GM23338 (cell line): Measurements from ENCODE around the gene ZBTB7A. TPM values are rescaled to one million over a fixed set of nuclear protein-coding genes. Genes with fewer than 3 reads are reported as not detected.

Experiments
- ATAC-seq: fragments of 200-7000 bp; cut with Tn5 transposase; 3 replicates; pipeline ENCODE4 v1.9.1; 2020
- DNase-seq: peaks from one replicate; pipeline ENCODE4 v3.0.0-alpha.2; 2015; ENCODE audit warnings: low spot score
- H2AFZ ChIP-seq: fragments of 200-600 bp; sonication (generic); 2 replicates; pipeline ENCODE4 v1.8.0; 2016; ENCODE audit warnings: antibody characterized with exemption, mild to moderate bottlenecking, moderate library complexity
- H3F3A ChIP-seq: fragments of 200-600 bp; sonication (generic); replicated peaks from 2 replicates; pipeline ENCODE4 v1.8.0; 2017; ENCODE audit warnings: antibody characterized with exemption, mixed run types, low read depth
- H3K27ac ChIP-seq: fragments of 200-600 bp; sonication (generic); 2 replicates; pipeline ENCODE4 v1.6.1; 2016; ENCODE audit warnings: low read depth
- H3K27me3 ChIP-seq: fragments of 200-600 bp; sonication (generic); 2 replicates; pipeline ENCODE4 v1.8.0; 2016; ENCODE audit warnings: mild to moderate bottlenecking, mixed run types, moderate library complexity; ENCODE audit not compliant: insufficient read depth
- H3K36me3 ChIP-seq: fragments of 200-600 bp; sonication (generic); 2 replicates; pipeline ENCODE4 v1.8.0; 2016; ENCODE audit warnings: mild to moderate bottlenecking; ENCODE audit not compliant: insufficient read depth
- H3K4me1 ChIP-seq: fragments of 200-600 bp; sonication (generic); 2 replicates; pipeline ENCODE4 v1.8.0; 2016; ENCODE audit warnings: mild to moderate bottlenecking, moderate library complexity; ENCODE audit not compliant: insufficient read depth
- H3K4me2 ChIP-seq: fragments of 200-600 bp; sonication (generic); 2 replicates; pipeline ENCODE4 v1.7.1; 2017; ENCODE audit warnings: mixed run types
- H3K4me3 ChIP-seq: fragments of 200-600 bp; sonication (generic); 2 replicates; pipeline ENCODE4 v1.6.1; 2016; ENCODE audit warnings: mixed run types
- H3K79me2 ChIP-seq: fragments of 200-600 bp; sonication (generic); replicated peaks from 2 replicates; pipeline ENCODE4 v1.8.0; 2017; ENCODE audit warnings: mild to moderate bottlenecking; ENCODE audit not compliant: insufficient read depth
- H3K9me2 ChIP-seq: fragments of 200-600 bp; sonication (generic); 2 replicates; pipeline ENCODE4 v1.8.0; 2017; ENCODE audit not compliant: insufficient read depth
- H4K20me1 ChIP-seq: fragments of 200-600 bp; sonication (generic); replicated peaks from 2 replicates; pipeline ENCODE4 v1.8.0; 2017; ENCODE audit warnings: mild to moderate bottlenecking; ENCODE audit not compliant: insufficient read depth
- H3K27ac Mint-ChIP-seq: 2 replicates; pipeline ENCODE4 v1.8.0; 2020; ENCODE audit warnings: inconsistent platforms, mild to moderate bottlenecking, moderate library complexity, mixed read lengths
- H3K27me3 Mint-ChIP-seq: 3 replicates; pipeline ENCODE4 v1.8.0; 2022; ENCODE audit warnings: low read depth, mild to moderate bottlenecking, moderate library complexity, mixed read lengths, inconsistent platforms; ENCODE audit not compliant: insufficient read depth, poor library complexity
- H3K36me3 Mint-ChIP-seq: 3 replicates; pipeline ENCODE4 v1.8.0; 2021; ENCODE audit warnings: low read depth, mild to moderate bottlenecking, inconsistent platforms, moderate library complexity, mixed read lengths
- H3K4me1 Mint-ChIP-seq: 3 replicates; pipeline ENCODE4 v1.8.0; 2020; ENCODE audit warnings: mild to moderate bottlenecking, inconsistent platforms, mixed read lengths
- H3K4me3 Mint-ChIP-seq: 3 replicates; pipeline ENCODE4 v1.8.0; 2021; ENCODE audit warnings: moderate library complexity, mild to moderate bottlenecking, inconsistent platforms, mixed read lengths
- H3K9me3 Mint-ChIP-seq: 3 replicates; pipeline ENCODE4 v1.8.0; 2020; ENCODE audit warnings: moderate library complexity, mild to moderate bottlenecking, inconsistent platforms, mixed read lengths
- CREB1 ChIP-seq: fragments of 250-450 bp; sonication (Bioruptor Pico); IDR thresholded peaks from 2 replicates; pipeline ENCODE4 v1.5.0; 2020; ENCODE audit warnings: low read depth, mild to moderate bottlenecking, moderate library complexity
- EZH2 ChIP-seq: fragments of 200-600 bp; sonication (generic); IDR thresholded peaks from one replicate; pipeline ENCODE4 v1.8.0; 2017; ENCODE audit warnings: antibody characterized with exemption, mild to moderate bottlenecking, low read depth; ENCODE audit not compliant: unreplicated experiment
- EZH2phosphoT487 ChIP-seq: fragments of 200-600 bp; sonication (generic); IDR thresholded peaks from one replicate; pipeline ENCODE4 v1.8.1; 2018; ENCODE audit warnings: antibody characterized with exemption; ENCODE audit not compliant: unreplicated experiment
- JUNB ChIP-seq: IDR thresholded peaks from one replicate; pipeline ENCODE4 v1.6.1; 2016; ENCODE audit warnings: antibody characterized with exemption; ENCODE audit not compliant: unreplicated experiment
- NANOG ChIP-seq: IDR thresholded peaks from 2 replicates; pipeline ENCODE4 v1.6.1; 2016; ENCODE audit warnings: antibody characterized with exemption, borderline replicate concordance
- POLR2AphosphoS5 ChIP-seq: IDR thresholded peaks from 2 replicates; pipeline ENCODE4 v1.6.1; 2016; ENCODE audit warnings: antibody characterized with exemption, low read depth
- STAT1 ChIP-seq: IDR thresholded peaks from one replicate; pipeline ENCODE4 v1.6.1; 2016; ENCODE audit warnings: antibody characterized with exemption; ENCODE audit not compliant: unreplicated experiment
- ZNF114 ChIP-seq: fragments of 250-450 bp; sonication (Bioruptor Pico); IDR thresholded peaks from 2 replicates; pipeline ENCODE4 v1.5.0; 2020; ENCODE audit warnings: mild to moderate bottlenecking, moderate library complexity
- ZNF331 ChIP-seq: fragments of 250-450 bp; sonication (Bioruptor Pico); IDR thresholded peaks from 2 replicates; pipeline ENCODE4 v1.5.0; 2020; ENCODE audit warnings: low read depth, mild to moderate bottlenecking, moderate library complexity
- polyA plus RNA-seq: library from polyadenylated mRNA; unstranded; fragments of >200 nt; fragmentation: Nextera tagmentation; extraction: Ambion mirVana; gene quantifications from 2 replicates; pipeline ENCODE4 v1.2.1, GENCODE V29; 2016
- total RNA-seq: library from RNA; depleted of rRNA; stranded (reverse); fragments of >200 nt; shearing (Covaris generic); gene quantifications from 2 replicates; pipeline ENCODE4 v1.2.3, GENCODE V29; 2014
- TF ChIP-seq, protein P1 (sequence below): fragments of 250-450 bp; sonication (Bioruptor Pico); IDR thresholded peaks from 2 replicates; pipeline ENCODE4 v1.5.0; 2020; ENCODE audit warnings: mild to moderate bottlenecking, moderate library complexity
- TF ChIP-seq, protein P2 (sequence below): IDR thresholded peaks from 2 replicates; pipeline ENCODE4 v1.6.1; 2016; ENCODE audit warnings: antibody characterized with exemption
- TF ChIP-seq, protein P3 (sequence below), 2 experiments: fragments of 200-600 bp in 1 of 2; sonication (generic) in 1 of 2; conservative IDR thresholded peaks; 2 replicates each; pipeline versions ENCODE4 v1.5.1 to v1.6.1; 2016 to 2017; ENCODE audit warnings: antibody characterized with exemption in 2 of 2, low read depth in 2 of 2, mild to moderate bottlenecking in 2 of 2, moderate library complexity in 1 of 2

Gene ZBTB7A
- total and polyA plus RNA-seq, 2 experiments from 2014 or later = 9.5 to 35.0 TPM

DNA sequence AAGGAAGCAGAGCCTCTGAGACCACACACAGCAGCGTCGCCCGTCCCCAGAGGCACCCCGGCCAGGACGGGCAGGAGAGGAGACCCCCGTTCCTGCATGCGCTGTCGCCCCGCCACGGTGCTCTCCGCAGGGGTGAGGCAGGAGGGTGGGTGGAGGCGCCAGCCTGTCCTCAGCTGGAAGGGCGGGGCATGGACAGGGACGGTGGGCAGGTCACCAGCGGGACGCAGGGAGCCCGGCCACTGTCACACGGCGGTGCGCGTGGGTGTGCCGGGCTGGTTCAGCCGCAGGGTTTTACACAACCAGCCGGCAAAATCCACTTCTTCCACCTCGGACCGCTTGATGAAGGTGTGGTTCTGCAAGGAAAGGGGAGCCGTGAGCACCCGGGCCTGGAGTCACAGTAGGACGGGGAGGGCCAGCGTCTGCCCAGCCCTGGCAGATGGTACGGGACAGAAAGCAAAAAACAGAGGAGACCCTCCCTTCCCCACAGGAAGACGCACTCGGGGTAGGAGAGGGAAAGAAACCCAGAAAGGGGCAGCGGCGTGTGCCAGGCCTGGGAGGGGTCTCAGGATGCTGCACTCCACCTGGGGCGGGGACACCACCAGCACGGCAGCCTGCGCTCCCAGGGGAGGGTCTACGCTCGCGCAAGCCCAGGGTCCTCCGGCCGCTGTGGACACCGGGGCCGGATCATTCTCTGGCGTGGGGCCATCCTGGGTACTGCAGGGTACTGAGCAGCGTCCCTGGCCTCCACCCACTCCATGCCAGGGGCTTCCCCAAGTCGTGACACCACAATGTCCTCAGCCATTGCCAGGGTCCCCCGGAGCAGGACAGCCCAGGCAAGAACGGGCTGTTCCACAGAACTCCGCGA, 23.9 kb upstream of the ZBTB7A start:
- H3K9me2 ChIP-seq = no peaks in the 10 kb centered on the region
- DNase-seq (no peak), ATAC-seq (no peak; the same call in 2 of the 3 replicates)
- H3F3A ChIP-seq = 0 out of 2 replicates have a peak, but pooled peaks cover 5% of the 10 kb centered on the region
- Mint-ChIP-seq H3K4me3 (no peak overlapping the region), H3K36me3 (peaks cover 9% of the 10 kb centered on the region; the same call in 2 of the 3 replicates), H3K9me3 (no peaks in the 10 kb centered on the region), H3K4me1 (no peaks in the 10 kb centered on the region), H3K27me3 (peaks cover 10% of the 10 kb centered on the region), H3K27ac (no peak overlapping the region)
- H3K27me3 ChIP-seq = no peaks in the 10 kb centered on the region
- H3K79me2 ChIP-seq = no peaks in the 10 kb centered on the region
- H3K4me2 ChIP-seq = no peak overlapping the region
- no peaks in the 10 kb centered on the region for H4K20me1 ChIP-seq
- no peak for TF ChIP-seq NANOG
- TF ChIP-seq EZH2 = no peak
- H3K4me1 ChIP-seq = no peaks in the 10 kb centered on the region
- no peak overlapping the region for H3K27ac ChIP-seq
- no peak overlapping the region for H3K4me3 ChIP-seq
- no peak overlapping the region for H2AFZ ChIP-seq
- H3K36me3 ChIP-seq = no peaks in the 10 kb centered on the region

DNA sequence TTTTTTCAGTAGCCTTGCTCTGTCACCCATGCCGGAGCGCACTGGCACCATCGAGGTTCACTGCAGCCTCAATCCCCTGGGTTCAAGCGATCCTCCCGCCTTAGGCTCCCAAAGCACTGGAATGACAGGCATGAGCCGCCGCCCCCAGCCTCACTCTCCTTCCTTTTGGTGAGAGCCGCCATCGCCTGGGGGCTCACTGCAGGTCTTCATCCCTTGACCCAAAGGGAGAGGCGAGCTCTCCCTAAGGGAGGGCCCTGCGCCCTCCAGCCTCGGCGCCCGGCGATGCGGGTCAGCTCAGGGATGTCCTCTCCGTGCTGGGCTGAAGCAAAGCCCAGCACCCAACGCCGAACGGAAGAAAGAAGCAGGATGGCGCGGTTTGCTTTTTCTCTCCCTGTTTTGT, 23.2 kb upstream of the ZBTB7A start:
- no peaks in the 10 kb centered on the region for H3K4me1 Mint-ChIP-seq
- Histone ChIP-seq H2AFZ (no peak overlapping the region), H3K27me3 (no peaks in the 10 kb centered on the region), H3K27ac (no peak overlapping the region), H3F3A (0 out of 2 replicates have a peak, but pooled peaks cover 5% of the 10 kb centered on the region), H3K36me3 (no peaks in the 10 kb centered on the region), H3K79me2 (no peaks in the 10 kb centered on the region), H3K9me2 (no peaks in the 10 kb centered on the region), H3K4me1 (no peaks in the 10 kb centered on the region), H3K4me3 (no peak overlapping the region), H3K4me2 (no peak overlapping the region), H4K20me1 (no peaks in the 10 kb centered on the region)
- no peak overlapping the region for H3K4me3 Mint-ChIP-seq
- H3K36me3 Mint-ChIP-seq = peaks cover 9% of the 10 kb centered on the region; the same call in 2 of the 3 replicates
- no peaks in the 10 kb centered on the region for H3K9me3 Mint-ChIP-seq
- H3K27ac Mint-ChIP-seq = no peak overlapping the region
- ATAC-seq (no peak), DNase-seq (no peak)
- H3K27me3 Mint-ChIP-seq = peaks cover 10% of the 10 kb centered on the region
- TF ChIP-seq EZH2phosphoT487 (no peak), POLR2AphosphoS5 (no peak), JUNB (no peak), CREB1 (CRISPR knock-in tag) (no peak), ZNF331 (no peak), STAT1 (no peak), ZNF114 (no peak), EZH2 (no peak), NANOG (no peak)
- TF ChIP-seq, protein P1, sequence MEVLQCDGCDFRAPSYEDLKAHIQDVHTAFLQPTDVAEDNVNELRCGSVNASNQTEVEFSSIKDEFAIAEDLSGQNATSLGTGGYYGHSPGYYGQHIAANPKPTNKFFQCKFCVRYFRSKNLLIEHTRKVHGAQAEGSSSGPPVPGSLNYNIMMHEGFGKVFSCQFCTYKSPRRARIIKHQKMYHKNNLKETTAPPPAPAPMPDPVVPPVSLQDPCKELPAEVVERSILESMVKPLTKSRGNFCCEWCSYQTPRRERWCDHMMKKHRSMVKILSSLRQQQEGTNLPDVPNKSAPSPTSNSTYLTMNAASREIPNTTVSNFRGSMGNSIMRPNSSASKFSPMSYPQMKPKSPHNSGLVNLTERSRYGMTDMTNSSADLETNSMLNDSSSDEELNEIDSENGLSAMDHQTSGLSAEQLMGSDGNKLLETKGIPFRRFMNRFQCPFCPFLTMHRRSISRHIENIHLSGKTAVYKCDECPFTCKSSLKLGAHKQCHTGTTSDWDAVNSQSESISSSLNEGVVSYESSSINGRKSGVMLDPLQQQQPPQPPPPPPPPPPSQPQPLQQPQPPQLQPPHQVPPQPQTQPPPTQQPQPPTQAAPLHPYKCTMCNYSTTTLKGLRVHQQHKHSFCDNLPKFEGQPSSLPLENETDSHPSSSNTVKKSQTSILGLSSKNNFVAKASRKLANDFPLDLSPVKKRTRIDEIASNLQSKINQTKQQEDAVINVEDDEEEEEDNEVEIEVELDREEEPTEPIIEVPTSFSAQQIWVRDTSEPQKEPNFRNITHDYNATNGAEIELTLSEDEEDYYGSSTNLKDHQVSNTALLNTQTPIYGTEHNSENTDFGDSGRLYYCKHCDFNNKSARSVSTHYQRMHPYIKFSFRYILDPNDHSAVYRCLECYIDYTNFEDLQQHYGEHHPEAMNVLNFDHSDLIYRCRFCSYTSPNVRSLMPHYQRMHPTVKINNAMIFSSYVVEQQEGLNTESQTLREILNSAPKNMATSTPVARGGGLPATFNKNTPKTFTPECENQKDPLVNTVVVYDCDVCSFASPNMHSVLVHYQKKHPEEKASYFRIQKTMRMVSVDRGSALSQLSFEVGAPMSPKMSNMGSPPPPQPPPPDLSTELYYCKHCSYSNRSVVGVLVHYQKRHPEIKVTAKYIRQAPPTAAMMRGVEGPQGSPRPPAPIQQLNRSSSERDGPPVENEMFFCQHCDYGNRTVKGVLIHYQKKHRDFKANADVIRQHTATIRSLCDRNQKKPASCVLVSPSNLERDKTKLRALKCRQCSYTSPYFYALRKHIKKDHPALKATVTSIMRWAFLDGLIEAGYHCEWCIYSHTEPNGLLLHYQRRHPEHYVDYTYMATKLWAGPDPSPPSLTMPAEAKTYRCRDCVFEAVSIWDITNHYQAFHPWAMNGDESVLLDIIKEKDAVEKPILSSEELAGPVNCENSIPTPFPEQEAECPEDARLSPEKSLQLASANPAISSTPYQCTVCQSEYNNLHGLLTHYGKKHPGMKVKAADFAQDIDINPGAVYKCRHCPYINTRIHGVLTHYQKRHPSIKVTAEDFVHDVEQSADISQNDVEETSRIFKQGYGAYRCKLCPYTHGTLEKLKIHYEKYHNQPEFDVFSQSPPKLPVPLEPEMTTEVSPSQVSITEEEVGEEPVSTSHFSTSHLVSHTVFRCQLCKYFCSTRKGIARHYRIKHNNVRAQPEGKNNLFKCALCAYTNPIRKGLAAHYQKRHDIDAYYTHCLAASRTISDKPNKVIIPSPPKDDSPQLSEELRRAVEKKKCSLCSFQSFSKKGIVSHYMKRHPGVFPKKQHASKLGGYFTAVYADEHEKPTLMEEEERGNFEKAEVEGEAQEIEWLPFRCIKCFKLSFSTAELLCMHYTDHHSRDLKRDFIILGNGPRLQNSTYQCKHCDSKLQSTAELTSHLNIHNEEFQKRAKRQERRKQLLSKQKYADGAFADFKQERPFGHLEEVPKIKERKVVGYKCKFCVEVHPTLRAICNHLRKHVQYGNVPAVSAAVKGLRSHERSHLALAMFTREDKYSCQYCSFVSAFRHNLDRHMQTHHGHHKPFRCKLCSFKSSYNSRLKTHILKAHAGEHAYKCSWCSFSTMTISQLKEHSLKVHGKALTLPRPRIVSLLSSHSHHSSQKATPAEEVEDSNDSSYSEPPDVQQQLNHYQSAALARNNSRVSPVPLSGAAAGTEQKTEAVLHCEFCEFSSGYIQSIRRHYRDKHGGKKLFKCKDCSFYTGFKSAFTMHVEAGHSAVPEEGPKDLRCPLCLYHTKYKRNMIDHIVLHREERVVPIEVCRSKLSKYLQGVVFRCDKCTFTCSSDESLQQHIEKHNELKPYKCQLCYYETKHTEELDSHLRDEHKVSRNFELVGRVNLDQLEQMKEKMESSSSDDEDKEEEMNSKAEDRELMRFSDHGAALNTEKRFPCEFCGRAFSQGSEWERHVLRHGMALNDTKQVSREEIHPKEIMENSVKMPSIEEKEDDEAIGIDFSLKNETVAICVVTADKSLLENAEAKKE (CRISPR knock-in tag) = no peak
- TF ChIP-seq, protein P2, sequence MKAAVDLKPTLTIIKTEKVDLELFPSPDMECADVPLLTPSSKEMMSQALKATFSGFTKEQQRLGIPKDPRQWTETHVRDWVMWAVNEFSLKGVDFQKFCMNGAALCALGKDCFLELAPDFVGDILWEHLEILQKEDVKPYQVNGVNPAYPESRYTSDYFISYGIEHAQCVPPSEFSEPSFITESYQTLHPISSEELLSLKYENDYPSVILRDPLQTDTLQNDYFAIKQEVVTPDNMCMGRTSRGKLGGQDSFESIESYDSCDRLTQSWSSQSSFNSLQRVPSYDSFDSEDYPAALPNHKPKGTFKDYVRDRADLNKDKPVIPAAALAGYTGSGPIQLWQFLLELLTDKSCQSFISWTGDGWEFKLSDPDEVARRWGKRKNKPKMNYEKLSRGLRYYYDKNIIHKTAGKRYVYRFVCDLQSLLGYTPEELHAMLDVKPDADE = no peak
- TF ChIP-seq, protein P3, sequence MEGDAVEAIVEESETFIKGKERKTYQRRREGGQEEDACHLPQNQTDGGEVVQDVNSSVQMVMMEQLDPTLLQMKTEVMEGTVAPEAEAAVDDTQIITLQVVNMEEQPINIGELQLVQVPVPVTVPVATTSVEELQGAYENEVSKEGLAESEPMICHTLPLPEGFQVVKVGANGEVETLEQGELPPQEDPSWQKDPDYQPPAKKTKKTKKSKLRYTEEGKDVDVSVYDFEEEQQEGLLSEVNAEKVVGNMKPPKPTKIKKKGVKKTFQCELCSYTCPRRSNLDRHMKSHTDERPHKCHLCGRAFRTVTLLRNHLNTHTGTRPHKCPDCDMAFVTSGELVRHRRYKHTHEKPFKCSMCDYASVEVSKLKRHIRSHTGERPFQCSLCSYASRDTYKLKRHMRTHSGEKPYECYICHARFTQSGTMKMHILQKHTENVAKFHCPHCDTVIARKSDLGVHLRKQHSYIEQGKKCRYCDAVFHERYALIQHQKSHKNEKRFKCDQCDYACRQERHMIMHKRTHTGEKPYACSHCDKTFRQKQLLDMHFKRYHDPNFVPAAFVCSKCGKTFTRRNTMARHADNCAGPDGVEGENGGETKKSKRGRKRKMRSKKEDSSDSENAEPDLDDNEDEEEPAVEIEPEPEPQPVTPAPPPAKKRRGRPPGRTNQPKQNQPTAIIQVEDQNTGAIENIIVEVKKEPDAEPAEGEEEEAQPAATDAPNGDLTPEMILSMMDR (conservative IDR thresholded peaks at IDR 0.05; ENCODE audit: low read depth in 2 of 2) = no peak
